Measurements from ENCODE around the gene POLR2H.

DNA sequence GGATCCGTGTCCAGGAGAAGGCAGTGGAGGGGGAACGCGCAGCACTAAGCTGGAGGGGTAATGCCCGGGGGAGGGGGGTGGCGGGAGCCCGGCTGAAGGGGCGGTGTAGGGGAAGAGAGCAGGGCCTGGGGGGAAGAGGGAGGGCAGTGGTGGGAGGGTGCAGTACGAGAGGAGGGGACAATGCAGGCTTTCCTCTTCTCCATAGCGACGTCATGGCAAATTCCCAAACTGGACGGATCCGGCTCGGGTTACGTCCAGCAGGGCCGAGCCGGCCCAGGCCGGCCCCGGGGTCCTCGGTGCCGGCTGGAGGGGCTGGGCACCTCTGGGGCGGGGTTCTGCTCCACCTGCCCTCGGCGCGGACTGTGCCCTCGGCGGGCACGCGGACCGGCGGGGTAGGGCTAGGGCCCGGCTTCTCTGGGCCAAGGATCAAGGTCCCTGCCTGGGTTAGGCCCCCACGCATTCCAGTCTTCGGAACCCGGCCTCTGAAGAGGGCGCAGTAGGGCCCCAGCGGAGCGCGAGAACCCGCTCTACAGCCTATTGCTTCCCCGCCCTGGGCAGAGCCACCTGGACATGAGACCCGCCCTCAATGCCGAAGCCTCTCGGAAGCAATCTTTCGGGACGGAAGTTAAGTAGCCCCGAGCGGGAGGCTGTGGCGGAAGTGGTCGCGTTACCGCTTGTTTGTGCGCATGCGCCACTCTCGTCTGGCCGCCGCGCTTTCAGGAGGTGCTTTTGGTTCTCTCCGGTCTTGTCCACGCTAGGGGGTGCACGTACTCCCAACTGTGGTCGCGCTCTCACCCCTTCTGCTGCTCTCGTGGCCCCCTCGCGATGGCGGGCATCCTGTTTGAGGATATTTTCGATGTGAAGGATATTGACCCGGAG, 1.4 kb downstream of the POLR2H start:
- TF ChIP-seq CREB1 (IDR thresholded peaks at IDR 0.05; ENCODE audit: low read depth): peak; percentile 57; the same call in 1 of the 2 replicates
- TF ChIP-seq, protein P1, sequence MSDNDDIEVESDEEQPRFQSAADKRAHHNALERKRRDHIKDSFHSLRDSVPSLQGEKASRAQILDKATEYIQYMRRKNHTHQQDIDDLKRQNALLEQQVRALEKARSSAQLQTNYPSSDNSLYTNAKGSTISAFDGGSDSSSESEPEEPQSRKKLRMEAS (IDR thresholded peaks at IDR 0.05): peak; percentile 75
- peak; percentile 70 for TF ChIP-seq TEAD4 (IDR thresholded peaks at IDR 0.05)
- TF ChIP-seq EGR1 (IDR thresholded peaks at IDR 0.05): peak; percentile 35; the same call in 1 of the 2 replicates
- TF ChIP-seq TAF1 (IDR thresholded peaks at IDR 0.05; ENCODE audit: low read depth): peak; percentile 87
- TF ChIP-seq RAD21 (IDR thresholded peaks at IDR 0.05; ENCODE audit: low read depth): 0 out of 2 replicates have a peak, but pooled peaks have one; percentile 23
- TF ChIP-seq NFIC (IDR thresholded peaks at IDR 0.05): peak; percentile 44; the same call in 1 of the 2 replicates
